Keratinocyte (primary cell): ENCODE data around the gene PKN2. TPM values are rescaled to one million over a fixed set of nuclear protein-coding genes. Genes with fewer than 3 reads are reported as not detected.

Experiments used
- DNase-seq: peaks from one replicate; pipeline ENCODE4 v3.0.0-alpha.2; 2011; ENCODE audit warnings: low read depth, missing footprints, low spot score
- FAIRE-seq: peaks from 2 replicates; lab custom pipeline; 2011; peaks lifted over from hg19 to GRCh38; lab: Jason Lieb, UNC
- H2AFZ ChIP-seq: 2 replicates; pipeline ENCODE4 v1.6.0; 2012; ENCODE audit warnings: low read length, control low read depth, inconsistent platforms; ENCODE audit not compliant: control insufficient read depth
- H3K27ac ChIP-seq: 2 replicates; pipeline ENCODE4 v1.5.1; 2011; ENCODE audit warnings: low read length; ENCODE audit not compliant: control insufficient read depth, insufficient read depth
- H3K27me3 ChIP-seq: 3 replicates; pipeline ENCODE4 v1.6.0; 2011; ENCODE audit warnings: low read length; ENCODE audit not compliant: control insufficient read depth, insufficient read depth; ENCODE audit errors: extremely low read depth
- H3K36me3 ChIP-seq, 2 experiments: 2 replicates in 1 of 2; 3 replicates in 1 of 2; pipeline ENCODE4 v1.5.1; 2011; ENCODE audit warnings: low read length in 2 of 2, mild to moderate bottlenecking in 1 of 2; ENCODE audit not compliant: control insufficient read depth in 2 of 2, insufficient read depth in 2 of 2; ENCODE audit errors: extremely low read depth in 1 of 2
- H3K4me1 ChIP-seq: 3 replicates; pipeline ENCODE4 v1.5.1; 2011; ENCODE audit warnings: low read length; ENCODE audit not compliant: control insufficient read depth, insufficient read depth; ENCODE audit errors: extremely low read depth
- H3K4me2 ChIP-seq: 3 replicates; pipeline ENCODE4 v1.6.0; 2011; ENCODE audit warnings: low read depth, low read length; ENCODE audit not compliant: control insufficient read depth, insufficient read depth; ENCODE audit errors: extremely low read depth
- H3K4me3 ChIP-seq, 3 experiments: fragments of 200-600 bp in 1 of 3; sonication (generic) in 1 of 3; 2 replicates in 2 of 3; 3 replicates in 1 of 3; pipeline ENCODE4 v1.5.1; 2011 to 2016; ENCODE audit warnings: low read length in 3 of 3, mild to moderate bottlenecking in 3 of 3, control low read depth in 2 of 3, inconsistent platforms in 1 of 3, low read depth in 1 of 3, mixed read lengths in 1 of 3, mixed run types in 1 of 3, moderate library complexity in 1 of 3; ENCODE audit not compliant: control insufficient read depth in 2 of 3, insufficient read depth in 2 of 3; ENCODE audit errors: extremely low read depth in 1 of 3
- H3K79me2 ChIP-seq: 2 replicates; pipeline ENCODE4 v1.6.0; 2012; ENCODE audit warnings: low read length; ENCODE audit not compliant: control insufficient read depth, insufficient read depth
- H3K9ac ChIP-seq: 3 replicates; pipeline ENCODE4 v1.6.0; 2011; ENCODE audit warnings: low read length; ENCODE audit not compliant: control insufficient read depth, insufficient read depth; ENCODE audit errors: extremely low read depth
- H3K9me1 ChIP-seq: 3 replicates; pipeline ENCODE4 v1.6.0; 2011; ENCODE audit warnings: low read length; ENCODE audit not compliant: control insufficient read depth, insufficient read depth; ENCODE audit errors: extremely low read depth
- H3K9me3 ChIP-seq: 2 replicates; pipeline ENCODE4 v1.5.1; 2012; ENCODE audit warnings: low read depth, low read length; ENCODE audit not compliant: control insufficient read depth
- H4K20me1 ChIP-seq: 3 replicates; pipeline ENCODE4 v1.6.0; 2011; ENCODE audit warnings: low read length; ENCODE audit not compliant: control insufficient read depth, insufficient read depth; ENCODE audit errors: extremely low read depth
- EZH2 ChIP-seq: IDR thresholded peaks from one replicate; pipeline ENCODE4 v1.6.1; 2012; ENCODE audit warnings: inconsistent platforms, mild to moderate bottlenecking, low read length, moderate library complexity
- dilution Hi-C: fragments of 300-500 bp; cut with MboI; formaldehyde crosslinking; loops from one replicate; pipeline ENCODE4 v1.7.0; 2020; ENCODE audit warnings: low sequenced_read_pairs; ENCODE audit not compliant: extremely low pct_ligation_motif_present
- polyA plus RNA-seq, 5 experiments: library from polyadenylated mRNA; depleted of rRNA in 3 of 5; stranded (reverse) in 3 of 5; stranded (forward) in 1 of 5; unstranded in 1 of 5; fragments of >200 nt; gene quantifications; 1 replicate in 1 of 5; 2 replicates in 3 of 5; 3 replicates in 1 of 5; pipeline versions ENCODE4 v1.2.1 to v1.2.3, GENCODE V29; 2011 to 2012; ENCODE audit warnings: missing spikeins in 2 of 5, low read depth in 1 of 5, low replicate concordance in 1 of 5
- TF ChIP-seq, protein P1 (sequence below), 3 experiments: IDR thresholded peaks in 1 of 3; conservative IDR thresholded peaks in 1 of 3; optimal IDR thresholded peaks in 1 of 3; 2 replicates in 2 of 3; 3 replicates in 1 of 3; pipeline versions ENCODE3 to v1.5.1; 2011; ENCODE audit warnings: low read length in 3 of 3, mild to moderate bottlenecking in 3 of 3, moderate library complexity in 2 of 3, control low read depth in 1 of 3, inconsistent platforms in 1 of 3; ENCODE audit not compliant: insufficient read depth in 2 of 3; ENCODE audit errors: extremely low read depth in 1 of 3

The PKN2 gene
- polyA plus RNA-seq, 1 donor (not counting 4 experiments of a cell fraction or from before 2014, with no cell fraction given), result 30.8 TPM

DNA sequence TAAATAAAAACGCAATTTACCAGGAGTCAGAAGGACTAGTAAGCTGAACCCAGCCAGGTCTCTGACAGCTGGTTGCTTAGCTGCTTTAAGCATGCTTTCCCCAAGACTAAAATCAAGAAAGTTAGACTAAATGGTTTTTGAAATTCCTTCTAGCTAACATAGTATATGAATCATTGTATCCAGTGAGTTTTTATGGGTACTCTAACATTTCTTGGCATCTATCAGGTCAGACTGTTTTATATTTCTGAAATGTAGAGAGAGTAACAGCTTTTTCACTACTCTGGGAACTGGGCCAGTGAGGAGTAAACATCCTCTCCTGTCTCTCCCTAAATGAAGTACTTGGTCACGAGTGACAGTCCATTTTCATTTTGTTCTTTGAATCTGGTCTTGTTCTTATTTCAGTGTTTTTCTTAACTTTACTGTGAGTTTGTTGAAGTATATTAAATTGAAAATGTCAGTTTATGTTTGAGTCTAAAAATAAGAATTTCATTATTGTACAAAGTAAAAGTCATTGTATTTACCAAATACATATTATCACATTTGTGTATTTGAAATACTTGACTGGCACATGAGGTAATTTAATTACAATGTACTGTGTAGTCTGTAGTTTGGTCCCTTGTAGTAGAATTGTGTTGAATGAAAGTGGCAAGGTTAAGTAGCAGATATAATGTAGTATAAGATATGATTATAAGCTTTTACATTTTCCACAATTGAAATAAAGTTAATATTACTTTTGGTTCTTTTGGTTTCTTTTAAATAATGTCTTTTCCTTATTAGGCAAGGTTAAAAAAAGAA is 47.6 kb downstream of the PKN2 start:
- no peaks in the 10 kb centered on the region for H3K27me3 ChIP-seq
- H3K79me2 ChIP-seq, result peaks cover 54% of the 10 kb centered on the region
- H3K9me1 ChIP-seq, result peaks cover 4% of the 10 kb centered on the region
- no peak overlapping the region for H3K4me3 ChIP-seq
- FAIRE-seq (peak; percentile 62), DNase-seq (no peak)
- no peak overlapping the region for H2AFZ ChIP-seq
- H3K4me1 ChIP-seq, result peaks cover 8% of the 10 kb centered on the region
- dilution Hi-C loops, result no loop called here
- H3K9ac ChIP-seq, result no peak overlapping the region
- H3K27ac ChIP-seq, result no peak overlapping the region
- peaks cover 2 to 3% of the 10 kb centered on the region in 2 experiments for H3K36me3 ChIP-seq
- H3K4me2 ChIP-seq, result peak overlapping the region; percentile 41
- H4K20me1 ChIP-seq, result peaks cover 3% of the 10 kb centered on the region
- H3K9me3 ChIP-seq, result no peaks in the 10 kb centered on the region
- TF ChIP-seq, protein P1, sequence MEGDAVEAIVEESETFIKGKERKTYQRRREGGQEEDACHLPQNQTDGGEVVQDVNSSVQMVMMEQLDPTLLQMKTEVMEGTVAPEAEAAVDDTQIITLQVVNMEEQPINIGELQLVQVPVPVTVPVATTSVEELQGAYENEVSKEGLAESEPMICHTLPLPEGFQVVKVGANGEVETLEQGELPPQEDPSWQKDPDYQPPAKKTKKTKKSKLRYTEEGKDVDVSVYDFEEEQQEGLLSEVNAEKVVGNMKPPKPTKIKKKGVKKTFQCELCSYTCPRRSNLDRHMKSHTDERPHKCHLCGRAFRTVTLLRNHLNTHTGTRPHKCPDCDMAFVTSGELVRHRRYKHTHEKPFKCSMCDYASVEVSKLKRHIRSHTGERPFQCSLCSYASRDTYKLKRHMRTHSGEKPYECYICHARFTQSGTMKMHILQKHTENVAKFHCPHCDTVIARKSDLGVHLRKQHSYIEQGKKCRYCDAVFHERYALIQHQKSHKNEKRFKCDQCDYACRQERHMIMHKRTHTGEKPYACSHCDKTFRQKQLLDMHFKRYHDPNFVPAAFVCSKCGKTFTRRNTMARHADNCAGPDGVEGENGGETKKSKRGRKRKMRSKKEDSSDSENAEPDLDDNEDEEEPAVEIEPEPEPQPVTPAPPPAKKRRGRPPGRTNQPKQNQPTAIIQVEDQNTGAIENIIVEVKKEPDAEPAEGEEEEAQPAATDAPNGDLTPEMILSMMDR (optimal IDR thresholded peaks at IDR 0.05 in 1 of 3, IDR thresholded peaks at IDR 0.05 in 1 of 3, conservative IDR thresholded peaks at IDR 0.05 in 1 of 3; ENCODE audit: extremely low read depth in 1 of 3, insufficient read depth in 2 of 3, low read length in 3 of 3), result no peak
- no peak for TF ChIP-seq EZH2

DNA sequence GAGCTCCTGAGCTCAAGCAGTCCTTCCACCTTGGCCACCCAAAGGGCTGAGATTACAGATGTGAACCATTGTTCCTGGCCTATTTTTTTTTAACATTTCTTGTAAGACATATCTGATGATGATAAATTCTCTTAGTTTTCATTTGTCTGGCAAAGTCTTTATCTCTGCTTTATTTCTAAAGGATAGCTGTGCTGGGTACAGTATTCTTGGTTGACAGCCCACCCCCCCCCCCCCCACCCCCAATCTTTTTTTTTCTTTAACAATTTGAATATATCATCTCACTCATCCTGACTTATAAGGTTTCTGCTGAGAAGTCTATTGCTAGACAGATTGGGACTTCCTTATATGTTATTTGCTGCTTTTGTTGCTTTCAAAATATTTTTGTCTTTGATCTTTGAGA is 51.3 kb downstream of the PKN2 start:
- Histone ChIP-seq H3K79me2 (peaks cover 50% of the 10 kb centered on the region), H3K9ac (no peak overlapping the region), H3K4me1 (peaks cover 8% of the 10 kb centered on the region), H3K9me1 (no peaks in the 10 kb centered on the region), H4K20me1 (peaks cover 5% of the 10 kb centered on the region), H3K4me2 (no peak overlapping the region), H3K4me3 (no peak overlapping the region), H3K27ac (no peak overlapping the region), H2AFZ (no peak overlapping the region), H3K36me3 (no peaks in the 10 kb centered on the region), H3K9me3 (no peaks in the 10 kb centered on the region), H3K27me3 (no peaks in the 10 kb centered on the region)
- dilution Hi-C loops, result no loop called here
- no peak for FAIRE-seq
- no peak for DNase-seq
- TF ChIP-seq EZH2, result no peak
- TF ChIP-seq, protein P1 (optimal IDR thresholded peaks at IDR 0.05 in 1 of 3, IDR thresholded peaks at IDR 0.05 in 1 of 3, conservative IDR thresholded peaks at IDR 0.05 in 1 of 3; ENCODE audit: extremely low read depth in 1 of 3, insufficient read depth in 2 of 3, low read length in 3 of 3), result no peak
